C4-2B (cell line): Measurements from ENCODE around the gene TMEM135.

Experiments
- ZFX ChIP-seq: fragments of 450-650 bp; IDR thresholded peaks from 2 replicates; pipeline ENCODE4 v1.6.1; 2017
- TF ChIP-seq, protein P1 (sequence below): fragments of 450-650 bp; conservative IDR thresholded peaks from 2 replicates; pipeline ENCODE4 v1.5.1; 2017; ENCODE audit warnings: mild to moderate bottlenecking

DNA sequence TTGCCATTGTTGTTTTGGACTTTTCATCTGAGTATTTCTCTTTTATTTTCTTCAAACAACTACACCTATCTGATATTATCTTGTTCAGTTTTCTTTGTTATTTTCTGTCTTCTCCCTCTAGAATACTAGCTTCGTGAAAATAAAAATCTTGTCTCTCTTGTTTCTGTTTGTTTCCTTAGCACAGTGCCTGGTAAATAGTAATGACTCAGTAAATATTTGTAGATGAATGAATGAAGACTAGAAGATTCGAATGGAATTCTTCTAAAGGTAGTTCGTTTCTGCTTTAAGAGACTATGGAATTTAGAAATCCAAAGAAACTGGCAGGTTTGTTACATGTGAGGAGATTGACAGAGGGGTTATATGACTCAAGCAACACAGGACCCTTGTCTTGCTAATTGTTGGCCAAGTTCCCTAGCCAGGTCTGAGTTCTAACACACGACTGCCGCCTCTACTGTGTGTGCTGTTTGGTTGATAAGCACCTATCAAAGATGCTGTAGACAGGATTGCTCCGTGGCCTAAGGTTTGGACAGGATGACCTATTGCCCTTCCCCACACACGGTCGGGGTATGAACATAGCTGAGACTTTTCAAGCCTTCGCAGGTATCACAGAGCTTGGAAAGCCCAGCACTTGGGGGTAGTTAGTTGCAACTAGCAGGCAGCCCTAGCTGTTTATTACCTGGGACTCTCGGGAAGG lies 831 bp upstream of the TMEM135 start:
- TF ChIP-seq, protein P1, sequence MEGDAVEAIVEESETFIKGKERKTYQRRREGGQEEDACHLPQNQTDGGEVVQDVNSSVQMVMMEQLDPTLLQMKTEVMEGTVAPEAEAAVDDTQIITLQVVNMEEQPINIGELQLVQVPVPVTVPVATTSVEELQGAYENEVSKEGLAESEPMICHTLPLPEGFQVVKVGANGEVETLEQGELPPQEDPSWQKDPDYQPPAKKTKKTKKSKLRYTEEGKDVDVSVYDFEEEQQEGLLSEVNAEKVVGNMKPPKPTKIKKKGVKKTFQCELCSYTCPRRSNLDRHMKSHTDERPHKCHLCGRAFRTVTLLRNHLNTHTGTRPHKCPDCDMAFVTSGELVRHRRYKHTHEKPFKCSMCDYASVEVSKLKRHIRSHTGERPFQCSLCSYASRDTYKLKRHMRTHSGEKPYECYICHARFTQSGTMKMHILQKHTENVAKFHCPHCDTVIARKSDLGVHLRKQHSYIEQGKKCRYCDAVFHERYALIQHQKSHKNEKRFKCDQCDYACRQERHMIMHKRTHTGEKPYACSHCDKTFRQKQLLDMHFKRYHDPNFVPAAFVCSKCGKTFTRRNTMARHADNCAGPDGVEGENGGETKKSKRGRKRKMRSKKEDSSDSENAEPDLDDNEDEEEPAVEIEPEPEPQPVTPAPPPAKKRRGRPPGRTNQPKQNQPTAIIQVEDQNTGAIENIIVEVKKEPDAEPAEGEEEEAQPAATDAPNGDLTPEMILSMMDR, result no peak
- TF ChIP-seq ZFX, result no peak
